T-helper 1 cell treated with Interleukin-12 subunit alpha and Interleukin-12 subunit beta and Interleukin-4 antibody, amounts not matched to agents 30 ng/mL and 1 ng/mL, for 36 hours (primary cell): Measurements from ENCODE around the gene SECISBP2. TPM values are rescaled to one million over a fixed set of nuclear protein-coding genes. Genes with fewer than 3 reads are reported as not detected.

Source experiments
- intact Hi-C: fragments of 100-400 bp; cut with micrococcal nuclease; formaldehyde crosslinking; loops from one replicate; pipeline ENCODE4 v1.15.1; 2024
- total RNA-seq: library from RNA; stranded (reverse); gene quantifications from 2 replicates; pipeline ENCODE4 v1.2.3, GENCODE V29; 2022

The SECISBP2 gene
- total RNA-seq, 1 donor from 2014 or later: 51.4 TPM

DNA sequence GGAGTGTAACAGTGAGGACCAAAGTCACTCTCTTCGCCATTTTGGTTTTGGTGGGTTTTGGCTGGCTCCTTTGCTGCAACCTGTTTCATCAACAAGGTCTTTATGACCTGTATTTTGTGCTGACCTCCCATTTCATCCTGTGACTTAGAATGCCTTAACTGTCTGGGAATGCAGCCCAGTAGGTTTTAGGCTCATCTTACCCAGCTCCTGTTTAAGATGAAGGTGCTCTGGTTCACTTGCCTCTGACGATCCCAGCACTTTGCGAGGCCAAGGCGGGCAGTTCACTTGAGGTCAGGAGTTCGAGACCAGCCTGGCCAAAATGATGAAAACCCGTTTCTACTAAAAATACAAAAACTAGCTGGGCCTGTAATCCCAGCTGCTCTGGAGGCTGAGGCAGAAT, 9.1 kb upstream of the SECISBP2 start:
- intact Hi-C loops: no loop called here

DNA sequence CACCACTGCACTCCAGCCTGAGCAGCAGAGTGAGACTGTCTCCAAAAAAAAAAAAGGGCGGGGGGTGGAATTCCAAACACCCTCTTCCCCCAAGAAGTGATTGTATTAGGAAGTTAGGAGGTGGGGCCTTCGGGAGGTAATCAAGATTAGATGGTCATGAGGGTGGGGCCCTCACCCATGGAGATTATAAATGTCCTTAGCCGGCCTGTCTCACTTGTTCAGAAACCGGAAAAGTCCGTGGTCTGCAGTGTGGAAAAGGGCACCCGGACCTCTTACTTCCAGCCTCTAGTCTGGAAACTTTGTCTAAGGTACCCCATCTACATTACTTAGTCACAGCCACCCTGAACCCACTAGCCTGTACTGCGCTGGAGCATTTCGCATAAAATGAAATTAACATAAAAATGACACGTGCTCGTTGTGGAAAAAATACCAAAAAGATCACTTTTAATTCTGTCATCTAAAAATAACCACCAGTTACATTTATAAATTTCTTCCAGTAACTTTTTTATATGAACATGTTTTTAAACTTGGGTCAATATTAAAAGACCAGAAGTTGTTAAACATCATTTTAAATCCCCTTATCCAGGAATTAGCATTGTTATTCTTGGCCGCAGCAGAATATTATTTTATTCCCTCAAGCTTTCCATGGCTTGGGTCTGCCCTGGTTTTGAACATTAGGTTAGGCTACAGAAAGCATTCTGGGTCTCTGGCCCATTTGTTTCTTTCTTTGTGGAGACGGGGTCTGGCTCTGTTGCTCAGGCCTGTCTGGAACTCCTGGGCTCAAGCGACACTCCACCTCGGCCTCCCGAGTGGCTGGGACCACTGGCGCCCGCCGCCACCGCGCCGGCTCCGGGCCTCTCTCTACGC, 8.5 kb upstream of the SECISBP2 start:
- intact Hi-C loops: loop anchor here (1.0 to 10.0 kb wide), 7 partner anchors 8 to 1338 kb away; partner anchors contain the start of genes CDK20, GADD45G, SECISBP2 and SPIN1

DNA sequence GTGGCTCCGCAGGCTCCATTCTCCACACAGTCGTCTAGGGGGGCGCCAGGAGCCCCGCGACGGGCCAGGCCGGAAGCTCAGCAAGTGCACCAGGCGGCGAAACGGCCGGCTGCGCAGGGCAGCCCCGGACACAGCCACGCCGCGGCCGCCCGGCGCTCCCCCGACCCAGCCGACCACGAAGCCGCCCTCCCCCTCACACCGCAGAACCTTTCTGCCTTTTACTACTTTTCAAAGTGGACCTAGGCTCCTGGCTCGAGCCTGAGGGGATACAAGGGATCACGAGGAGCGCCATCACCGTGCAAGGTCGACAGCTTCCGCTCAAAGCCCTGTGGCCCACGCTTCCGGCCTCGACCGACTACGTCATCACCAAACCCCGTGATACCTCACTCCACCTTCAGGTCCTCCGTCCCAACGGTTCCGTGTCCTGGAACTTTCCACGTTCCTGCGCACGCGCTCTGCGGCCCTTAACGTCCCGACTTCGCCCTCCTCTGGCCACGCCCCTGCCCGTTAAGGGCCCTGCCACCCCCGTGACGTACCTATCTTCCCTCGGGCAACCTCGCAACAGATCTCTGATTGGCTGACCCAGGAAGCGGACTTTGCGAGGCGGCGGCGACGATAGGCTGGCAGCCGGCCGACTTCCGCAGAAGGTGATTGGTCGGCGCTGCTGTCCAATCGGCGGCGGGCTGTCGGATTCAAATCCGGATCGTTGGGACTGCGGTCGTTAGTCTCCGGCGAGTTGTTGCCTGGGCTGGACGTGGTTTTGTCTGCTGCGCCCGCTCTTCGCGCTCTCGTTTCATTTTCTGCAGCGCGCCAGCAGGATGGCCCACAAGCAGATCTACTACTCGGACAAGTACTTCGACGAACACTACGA, 7.6 kb upstream of the SECISBP2 start, which contains the start of gene CKS2:
CKS2 (plus strand) TSS at position 721 of the 871 bp plus-strand sequence; CDS start at position 819, 98 bp downstream.
- intact Hi-C loops: loop anchor here (1.0 to 10.0 kb wide), 7 partner anchors 8 to 1338 kb away; partner anchors contain the start of genes CDK20, GADD45G, SECISBP2 and SPIN1

DNA sequence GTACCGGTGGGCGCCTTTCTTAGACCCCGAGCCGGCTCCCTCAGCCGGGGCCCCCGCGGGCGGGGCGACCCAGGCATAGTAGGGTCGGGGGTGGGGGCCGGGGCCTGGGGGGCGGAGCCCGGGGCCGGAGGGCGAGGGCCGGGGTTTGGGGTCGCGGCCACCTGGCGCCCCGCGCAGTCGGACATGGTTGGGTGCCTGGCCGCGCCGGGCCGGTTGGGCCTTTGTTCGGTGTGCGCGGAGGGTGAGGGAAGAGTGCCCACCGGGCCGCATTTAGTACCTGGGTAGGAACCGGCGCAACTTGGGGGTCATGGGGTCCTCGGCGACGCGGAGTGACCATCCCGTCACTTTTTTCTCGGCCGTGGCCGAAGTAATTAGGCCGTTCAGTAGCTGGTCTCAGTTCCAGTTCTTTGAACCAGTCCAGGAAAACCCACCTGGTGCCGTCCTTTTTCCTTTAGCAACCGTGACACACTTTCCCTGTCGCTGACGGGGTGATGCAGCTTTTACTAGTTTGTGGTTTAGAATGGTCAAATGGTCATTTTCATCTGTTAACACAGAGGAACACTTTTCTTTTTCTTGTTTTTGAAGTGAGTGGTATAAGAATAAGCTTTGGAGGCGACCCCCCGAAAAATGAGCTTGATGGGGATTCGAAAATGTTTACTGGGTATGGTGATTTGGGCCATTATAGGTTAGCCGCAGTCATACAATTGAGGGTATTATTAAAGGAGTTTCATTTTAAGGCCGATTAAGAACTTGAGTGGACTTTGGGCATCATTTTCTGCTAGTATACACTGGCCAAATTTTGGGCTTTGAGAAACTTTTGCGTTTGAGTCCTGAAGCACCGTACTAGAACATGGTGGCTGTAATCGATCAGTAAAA, 6.7 kb upstream of the SECISBP2 start:
- intact Hi-C loops: loop anchor here (2.0 to 10.0 kb wide), 5 partner anchors 293 to 1339 kb away; partner anchors contain the start of genes CDK20, GADD45G and SPIN1

DNA sequence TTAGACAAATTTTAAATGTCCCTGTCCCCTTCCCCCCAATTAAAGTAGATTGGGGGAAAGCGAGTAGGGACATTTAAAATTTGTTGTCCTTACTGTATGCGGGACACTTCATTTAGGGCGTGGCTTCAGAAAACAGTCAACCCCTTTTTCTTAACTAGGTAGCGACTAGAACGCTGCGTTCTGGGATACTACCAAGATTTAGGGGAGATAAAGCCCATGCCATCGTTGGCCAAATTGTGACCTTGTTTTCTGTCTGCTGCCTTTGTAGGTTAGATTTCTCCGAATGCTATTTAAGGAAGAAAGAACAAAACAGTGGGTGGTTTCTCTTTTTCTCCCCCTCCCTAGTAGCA, 6.1 kb upstream of the SECISBP2 start:
- intact Hi-C loops: loop anchor here (5.0 to 10.0 kb wide), 4 partner anchors 793 to 1340 kb away; partner anchors contain the start of genes CDK20 and SPIN1

DNA sequence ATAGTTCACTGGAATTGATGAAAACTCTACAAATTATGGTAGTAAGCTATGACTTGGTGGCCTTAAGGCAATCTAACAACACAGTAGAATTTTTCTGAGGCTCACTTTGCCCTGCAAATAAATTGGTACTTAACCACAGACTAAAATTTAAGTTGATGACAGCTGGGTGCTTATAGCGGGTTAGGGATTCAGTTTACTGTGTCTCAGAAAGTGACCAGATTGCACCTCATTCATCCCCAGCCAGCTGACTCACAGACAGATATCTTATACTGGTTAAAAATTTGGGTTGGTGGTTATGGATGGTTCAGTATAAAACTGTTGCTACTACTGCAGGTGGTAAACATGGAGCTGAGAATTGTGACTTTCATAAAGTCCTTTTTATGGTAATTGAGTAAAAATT, 4.5 kb upstream of the SECISBP2 start:
- intact Hi-C loops: loop anchor here (5.0 to 10.0 kb wide), 4 partner anchors 791 to 1342 kb away; partner anchors contain the start of genes CDK20 and SPIN1

DNA sequence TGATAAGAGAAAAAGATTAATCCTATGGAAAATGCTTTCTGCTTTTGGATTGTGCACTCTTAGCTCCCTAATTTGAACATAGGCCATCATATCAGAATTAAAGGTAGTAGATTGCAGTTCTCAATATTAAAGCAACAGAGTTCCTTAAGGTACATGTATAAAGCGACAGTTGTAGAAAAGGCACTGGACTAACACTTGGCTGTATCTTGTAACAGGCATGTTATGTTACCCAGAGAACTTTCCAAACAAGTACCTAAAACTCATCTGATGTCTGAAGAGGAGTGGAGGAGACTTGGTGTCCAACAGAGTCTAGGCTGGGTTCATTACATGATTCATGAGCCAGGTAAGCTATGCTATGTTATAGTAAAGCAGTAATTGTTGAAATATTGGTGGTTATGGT, 3.3 kb upstream of the SECISBP2 start:
- intact Hi-C loops: loop anchor here (5.0 to 10.0 kb wide), 5 partner anchors 342 to 1343 kb away; partner anchors contain the start of genes CDK20 and SPIN1

DNA sequence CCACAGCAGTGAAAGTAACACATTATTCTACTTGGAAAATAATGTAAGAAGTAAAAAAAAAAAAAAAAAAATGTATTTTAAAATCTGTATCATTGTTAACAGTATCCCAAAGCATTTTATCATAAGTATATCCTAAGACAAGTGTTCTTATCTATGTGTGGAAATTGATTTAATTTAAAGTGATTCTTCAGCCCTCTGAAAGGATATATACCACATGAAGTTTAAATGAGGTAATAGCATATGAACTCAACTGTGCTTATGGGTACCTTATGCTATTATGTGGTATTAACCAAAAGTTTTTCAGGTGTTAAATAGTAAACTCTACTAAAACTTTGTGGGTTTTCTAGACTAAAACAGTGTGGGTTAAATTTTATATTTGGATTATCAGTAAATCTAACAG, 2.8 kb upstream of the SECISBP2 start:
- intact Hi-C loops: loop anchor here (5.0 to 10.0 kb wide), 3 partner anchors 342 to 1011 kb away; no protein-coding TSS in a partner anchor

DNA sequence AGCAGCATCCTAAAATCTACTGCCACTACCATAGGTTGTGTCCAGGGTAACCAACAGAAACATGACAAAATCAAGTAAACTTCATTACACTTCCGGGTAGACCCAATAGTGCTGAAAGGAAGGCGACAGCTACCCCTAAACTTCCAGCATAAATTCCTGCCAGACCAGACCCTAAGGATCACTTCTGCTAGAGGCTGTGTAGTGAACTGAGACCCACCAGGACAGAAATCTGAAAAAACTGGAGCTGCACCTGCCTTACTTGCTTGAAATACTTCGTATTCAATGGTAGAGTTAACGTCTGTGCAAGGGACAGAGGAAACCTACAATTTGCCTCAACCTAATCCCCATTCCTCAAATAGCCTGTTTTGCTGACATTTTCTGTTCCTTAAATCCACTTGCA, 1.0 kb upstream of the SECISBP2 start:
- intact Hi-C loops: loop anchor here (5.0 to 10.0 kb wide), 3 partner anchors 340 to 1012 kb away; no protein-coding TSS in a partner anchor

DNA sequence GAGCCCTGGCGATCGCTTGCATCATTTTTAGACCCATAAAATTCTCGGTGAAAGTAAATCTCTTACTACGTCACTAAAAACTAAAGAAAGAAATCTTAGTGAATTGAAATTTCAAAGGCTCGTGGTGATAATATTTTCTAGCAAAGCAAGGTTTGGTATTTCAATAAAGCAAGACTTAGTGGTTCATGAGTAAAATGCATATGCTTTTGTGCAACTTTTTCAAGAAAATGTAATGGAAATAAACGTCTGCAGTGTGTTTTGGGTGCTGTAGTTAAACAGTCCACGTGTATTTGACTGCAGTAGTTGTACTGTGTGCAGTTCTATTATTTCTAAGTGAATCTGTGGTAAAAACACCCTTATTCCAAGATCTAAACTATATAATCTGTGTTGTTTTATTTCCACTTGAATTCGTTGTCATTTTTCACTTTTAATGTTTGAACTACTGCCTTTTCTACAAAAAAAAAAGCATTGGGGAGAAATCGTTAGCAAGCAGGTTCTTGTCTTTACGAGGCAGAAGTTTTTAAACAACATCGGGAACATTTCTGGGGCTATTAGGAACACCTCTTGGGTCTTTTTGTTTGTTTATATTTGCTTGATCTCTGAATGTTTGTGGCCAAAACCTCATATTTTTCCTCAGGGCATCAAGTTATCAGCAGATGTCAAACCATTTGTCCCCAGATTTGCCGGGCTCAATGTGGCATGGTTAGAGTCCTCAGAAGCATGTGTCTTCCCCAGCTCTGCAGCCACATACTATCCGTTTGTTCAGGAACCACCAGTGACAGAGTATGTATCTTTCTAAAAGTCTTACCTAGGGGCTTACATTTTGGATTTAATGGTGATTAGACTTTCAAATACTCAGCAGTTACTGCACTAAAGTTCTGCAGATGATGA, 960 bp downstream of the SECISBP2 start:
- intact Hi-C loops: loop anchor here (1.0 to 10.0 kb wide), 14 partner anchors 20 to 1014 kb away; partner anchors contain the start of genes GADD45G and SEMA4D

DNA sequence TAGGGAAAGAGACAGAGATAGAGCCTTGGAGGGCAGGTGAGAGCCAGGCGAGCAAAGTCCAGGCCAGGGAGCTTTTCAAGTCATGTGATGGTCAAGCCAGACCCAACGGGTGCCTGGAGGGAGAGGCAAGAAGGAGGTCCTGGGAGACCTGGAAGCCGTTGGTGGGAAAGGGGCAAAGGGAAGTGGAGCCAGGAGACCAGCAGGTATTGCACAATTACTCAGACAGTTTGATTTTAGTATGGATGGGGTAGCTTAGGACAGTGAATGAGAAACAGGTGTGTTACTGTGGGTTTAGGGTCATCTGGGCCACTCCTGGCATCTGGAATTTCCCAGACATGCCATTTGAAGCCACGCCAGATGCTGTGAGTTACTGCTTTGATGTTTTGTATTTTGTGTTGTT, 5.1 kb downstream of the SECISBP2 start:
- intact Hi-C loops: no loop called here

DNA sequence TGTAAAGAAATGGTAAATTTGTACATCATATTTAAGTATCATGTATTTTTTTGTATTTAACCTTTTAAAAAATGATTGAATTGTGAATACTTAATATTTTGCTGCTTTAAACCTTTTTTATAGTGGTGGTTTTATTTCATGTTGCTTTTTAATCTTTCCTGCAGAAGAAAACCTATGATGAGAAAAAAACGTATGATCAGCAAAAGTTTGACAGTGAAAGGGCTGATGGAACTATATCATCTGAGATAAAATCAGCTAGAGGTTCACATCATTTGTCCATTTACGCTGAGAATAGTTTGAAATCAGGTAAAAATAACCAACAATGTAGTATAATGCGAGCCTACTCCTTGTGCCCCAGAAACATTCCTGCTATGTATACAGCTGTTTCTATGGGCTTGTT, 7.4 kb downstream of the SECISBP2 start:
- intact Hi-C loops: no loop called here

DNA sequence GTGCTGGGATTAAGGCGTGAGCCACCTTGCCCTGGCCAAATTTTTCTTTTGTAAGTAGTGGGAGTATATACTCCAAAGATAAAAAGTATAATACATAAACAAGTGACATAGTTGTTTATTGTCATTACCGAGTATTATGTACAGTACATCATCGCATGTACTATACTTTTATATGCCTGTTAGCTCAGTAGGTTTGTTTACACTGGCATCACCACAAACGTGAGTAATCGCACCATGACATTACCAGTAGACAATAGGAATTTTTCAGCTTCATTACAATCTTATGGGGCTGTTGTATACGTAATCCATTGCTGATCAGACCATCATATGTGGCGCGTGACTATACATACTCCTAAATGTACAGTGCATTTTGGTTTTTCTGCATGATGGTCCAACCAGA, 9.8 kb downstream of the SECISBP2 start:
- intact Hi-C loops: no loop called here

DNA sequence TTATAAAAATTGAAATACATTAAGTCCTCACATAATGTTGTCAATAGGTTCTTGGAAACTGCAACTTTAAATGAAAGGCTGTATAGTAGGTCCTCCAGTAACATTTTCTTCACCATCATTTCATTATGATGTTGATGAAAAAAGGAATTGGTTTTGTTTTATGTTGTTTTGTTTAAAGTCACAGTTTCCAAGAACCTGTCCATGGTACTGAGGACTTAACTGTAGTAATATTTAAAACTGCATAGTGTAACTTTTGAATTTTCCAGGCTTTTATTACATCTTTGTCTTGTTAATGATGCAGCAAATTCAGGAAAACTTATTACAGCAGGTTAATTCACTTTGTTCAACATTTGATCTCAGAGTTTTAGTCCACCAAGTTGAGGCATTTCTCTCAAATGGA, 11.6 kb downstream of the SECISBP2 start:
- intact Hi-C loops: no loop called here

DNA sequence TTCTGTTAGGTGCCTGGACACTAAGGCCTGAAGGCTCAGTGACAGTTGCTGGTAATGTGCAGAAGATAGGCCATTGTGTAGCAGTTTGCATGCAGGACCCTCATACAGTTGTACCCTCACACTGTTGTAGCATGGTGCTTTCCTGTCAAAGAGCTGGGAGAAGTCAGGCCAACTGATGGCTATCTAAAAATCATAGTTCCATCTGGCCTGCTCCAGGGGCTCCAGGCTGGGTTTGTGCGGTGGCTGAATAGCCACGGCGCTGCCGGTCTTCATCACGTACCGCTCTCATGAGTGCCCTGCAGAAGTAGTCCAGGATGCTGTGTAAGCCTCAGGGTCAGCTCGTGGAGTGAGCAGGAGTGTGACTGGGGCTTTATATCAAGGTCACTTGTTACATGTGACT, 12.2 kb downstream of the SECISBP2 start:
- intact Hi-C loops: no loop called here

DNA sequence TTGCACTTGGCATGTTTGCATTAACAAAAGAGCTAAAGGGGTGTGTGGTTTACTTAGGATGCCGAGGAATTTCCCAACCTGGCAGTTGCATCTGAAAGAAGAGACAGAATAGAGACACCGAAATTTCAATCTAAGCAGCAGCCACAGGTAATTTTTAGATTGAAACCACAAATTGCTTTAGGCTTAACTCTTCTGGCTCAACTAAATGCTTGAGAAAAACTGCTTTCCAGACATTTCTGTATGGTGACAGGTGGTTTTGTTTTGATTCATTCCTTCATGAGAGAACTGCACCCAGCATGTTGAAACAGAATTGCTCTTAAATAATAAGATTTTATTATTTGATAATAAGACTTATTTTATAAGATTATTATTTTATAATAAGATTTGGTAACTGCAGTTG, 21.5 kb downstream of the SECISBP2 start:
- intact Hi-C loops: loop anchor here (1.0 kb wide), 1 partner anchor 21 kb away; no protein-coding TSS in a partner anchor

DNA sequence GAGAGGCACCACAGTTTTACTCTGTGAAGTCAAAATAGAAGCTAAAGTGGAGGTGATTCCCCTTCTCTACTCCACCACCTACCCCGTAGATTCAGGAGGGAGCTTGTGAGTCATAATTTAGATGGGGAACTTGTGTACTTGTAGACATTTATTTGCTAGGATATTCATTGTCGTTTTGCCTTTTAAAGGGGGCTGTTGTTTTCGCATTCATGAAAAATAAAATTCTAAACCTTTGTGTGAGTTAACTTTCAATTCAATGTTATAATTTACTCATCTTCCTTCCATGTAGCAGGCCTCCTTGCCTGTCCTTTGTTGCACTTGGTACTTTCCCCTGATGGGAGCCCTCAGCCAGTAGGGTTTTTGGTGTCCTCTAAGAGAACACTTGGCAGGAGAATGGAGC, 22.0 kb downstream of the SECISBP2 start:
- intact Hi-C loops: no loop called here

DNA sequence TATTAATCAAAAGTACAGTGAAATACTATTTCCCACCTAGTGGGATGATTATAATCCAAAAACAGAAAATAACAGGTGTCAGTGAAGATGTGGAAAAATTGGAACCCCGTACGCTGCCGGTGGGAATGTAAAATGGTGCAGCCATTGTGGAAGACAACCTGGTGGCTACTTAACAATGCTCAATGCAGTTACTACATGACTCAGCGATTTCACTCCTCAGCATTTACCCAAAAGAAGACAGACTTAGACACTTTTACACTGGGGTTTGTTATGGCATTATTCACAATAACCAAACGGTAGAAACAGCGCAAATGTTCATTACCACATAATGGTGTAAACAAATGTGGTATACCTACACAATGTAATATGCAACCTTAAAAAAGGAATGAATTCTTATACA, 23.9 kb downstream of the SECISBP2 start:
- intact Hi-C loops: no loop called here

DNA sequence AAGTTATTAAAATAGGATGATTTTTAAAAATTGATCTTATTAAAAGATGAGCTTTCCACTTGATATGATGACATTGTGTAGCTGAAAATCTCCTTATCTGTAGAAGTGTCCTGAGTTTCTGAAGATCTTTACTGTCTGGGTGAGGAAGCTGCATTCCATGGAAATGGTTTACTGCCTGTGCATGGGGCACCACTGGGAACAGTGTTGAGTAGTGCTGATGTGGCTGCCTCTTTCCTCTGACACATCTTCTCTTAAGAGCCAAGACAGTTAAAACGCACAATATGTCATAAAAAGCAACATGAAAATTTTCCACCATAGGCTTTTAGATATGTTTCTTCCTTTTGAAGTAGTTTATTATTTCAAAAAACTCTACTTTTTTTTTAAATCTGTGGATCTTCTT, 24.6 kb downstream of the SECISBP2 start:
- intact Hi-C loops: no loop called here
